CD4-positive, alpha-beta memory T cell (primary cell): ENCODE results near the gene C1orf174. TPM values are rescaled to one million over a fixed set of nuclear protein-coding genes. Genes with fewer than 3 reads are reported as not detected.

ENCODE experiments used
- CTCF ChIA-PET: fragments of 350-600 bp; sonication (Branson Sonifier 250); formaldehyde crosslinking; loops from one replicate; lab custom pipeline; 2021; ENCODE audit warnings: inconsistent platforms; ENCODE audit not compliant: partially characterized antibody; lab: Charles Lee
- POLR2A ChIA-PET: fragments of 350-600 bp; sonication (Branson Sonifier 250); formaldehyde crosslinking; loops from one replicate; lab custom pipeline; 2021; ENCODE audit not compliant: partially characterized antibody; lab: Charles Lee
- DNase-seq, 5 donors: peaks; one replicate each; pipeline versions ENCODE4 v3.0.0 to v3.0.0-alpha.2; 2020 to 2022; ENCODE audit warnings: mixed read lengths in 1 of 5
- H3K27ac ChIP-seq: one replicate; pipeline ENCODE4 v1.7.0; 2013; ENCODE audit warnings: low read depth, low read length
- H3K27me3 ChIP-seq: 2 replicates; pipeline ENCODE4 v1.7.0; 2013; ENCODE audit warnings: mild to moderate bottlenecking, low read length, moderate library complexity; ENCODE audit not compliant: insufficient read depth
- H3K36me3 ChIP-seq: 2 replicates; pipeline ENCODE4 v1.7.0; 2013; ENCODE audit warnings: mild to moderate bottlenecking, low read length, moderate library complexity; ENCODE audit not compliant: insufficient read depth
- H3K4me1 ChIP-seq: 2 replicates; pipeline ENCODE4 v1.7.0; 2013; ENCODE audit warnings: mild to moderate bottlenecking, low read length, moderate library complexity; ENCODE audit not compliant: insufficient read depth
- H3K4me3 ChIP-seq, 2 donors: one replicate each; pipeline ENCODE4 v1.7.0; 2013; ENCODE audit warnings: low read length in 2 of 2, mild to moderate bottlenecking in 1 of 2
- H3K9me3 ChIP-seq, 2 donors: one replicate each; pipeline ENCODE4 v1.7.0; 2013; ENCODE audit warnings: low read length in 2 of 2, control low read depth in 1 of 2; ENCODE audit not compliant: control insufficient read depth in 1 of 2
- H3K27ac Mint-ChIP-seq, 7 donors: one replicate each; pipeline ENCODE4 v1.8.0; 2020 to 2021; ENCODE audit warnings: mixed read lengths in 7 of 7, mild to moderate bottlenecking in 6 of 7, inconsistent platforms in 3 of 7, moderate library complexity in 3 of 7
- H3K27me3 Mint-ChIP-seq, 2 donors: one replicate each; pipeline ENCODE4 v1.8.0; 2020 to 2021; ENCODE audit warnings: mixed read lengths in 2 of 2
- H3K36me3 Mint-ChIP-seq, 2 donors: one replicate each; pipeline ENCODE4 v1.8.0; 2020 to 2021; ENCODE audit warnings: mixed read lengths in 2 of 2, inconsistent platforms in 1 of 2, mild to moderate bottlenecking in 1 of 2
- H3K4me1 Mint-ChIP-seq, 4 donors: one replicate each; pipeline ENCODE4 v1.8.0; 2020 to 2021; ENCODE audit warnings: mixed read lengths in 4 of 4, mild to moderate bottlenecking in 1 of 4
- H3K4me3 Mint-ChIP-seq, 8 donors: one replicate each; pipeline ENCODE4 v1.8.0; 2020 to 2021; ENCODE audit warnings: mixed read lengths in 8 of 8, mild to moderate bottlenecking in 7 of 8, moderate library complexity in 6 of 8, inconsistent platforms in 3 of 8
- H3K9me3 Mint-ChIP-seq, 8 donors: one replicate each; pipeline ENCODE4 v1.8.0; 2020 to 2021; ENCODE audit warnings: mixed read lengths in 8 of 8, mild to moderate bottlenecking in 5 of 8, inconsistent platforms in 3 of 8, moderate library complexity in 1 of 8
- intact Hi-C: fragments of 100-400 bp; cut with micrococcal nuclease; formaldehyde crosslinking; loops from one replicate; pipeline ENCODE4 v1.15.1; 2023
- polyA plus RNA-seq, 2 donors: library from polyadenylated mRNA; unstranded; fragments of 300-500 nt; fragmentation: Illumina TruSeq; gene quantifications; one replicate each; pipeline ENCODE4 v1.2.3, GENCODE V29; 2021
- total RNA-seq, 2 experiments: library from RNA; stranded (reverse); gene quantifications; one replicate each; pipeline ENCODE4 v1.2.3, GENCODE V29; 2021

Gene C1orf174
- total and polyA plus RNA-seq, 4 experiments from 2014 or later: 21.8 to 36.0 (median 34.3) TPM

GRCh38 chr1:3943123-3943431 is 43.0 kb upstream of the C1orf174 start:
- intact Hi-C loops: no loop called here
- H3K4me3 Mint-ChIP-seq: no peak overlapping the region
- Histone ChIP-seq H3K4me1 (no peaks in the 10 kb centered on the region), H3K9me3 (no peaks in the 10 kb centered on the region), H3K27ac (no peak overlapping the region), H3K27me3 (no peaks in the 10 kb centered on the region), H3K4me3 (no peak overlapping the region), H3K36me3 (no peaks in the 10 kb centered on the region)
- POLR2A ChIA-PET: no interaction called here
- no peaks in the 10 kb centered on the region for H3K36me3 Mint-ChIP-seq
- peaks cover 0 to 6% (median 4%) of the 10 kb centered on the region in 8 donors for H3K9me3 Mint-ChIP-seq
- H3K27me3 Mint-ChIP-seq: peaks cover 17 to 26% of the 10 kb centered on the region in 2 donors
- CTCF ChIA-PET: no interaction called here
- no peaks in the 10 kb centered on the region for H3K4me1 Mint-ChIP-seq
- no peak overlapping the region for H3K27ac Mint-ChIP-seq
- DNase-seq: no peak

- peaks cover 20 to 25% of the 10 kb centered on the region in 2 donors for H3K27me3 Mint-ChIP-seq
Observed at GRCh38 chr1:3942416-3943122, 42.5 kb upstream of the C1orf174 start.

GRCh38 chr1:3940754-3941345 is 40.8 kb upstream of the C1orf174 start:
- Mint-ChIP-seq H3K36me3 (no peaks in the 10 kb centered on the region), H3K9me3 (peaks cover 3 to 25% (median 13%) of the 10 kb centered on the region in 8 donors), H3K27ac (no peak overlapping the region), H3K4me1 (no peaks in the 10 kb centered on the region), H3K27me3 (peaks cover 17% of the 10 kb centered on the region in 2 donors), H3K4me3 (no peak overlapping the region)
- Histone ChIP-seq H3K4me1 (no peaks in the 10 kb centered on the region), H3K27ac (no peak overlapping the region), H3K27me3 (no peaks in the 10 kb centered on the region), H3K9me3 (no peaks in the 10 kb centered on the region), H3K36me3 (no peaks in the 10 kb centered on the region), H3K4me3 (no peak overlapping the region)
- POLR2A ChIA-PET: no interaction called here
- intact Hi-C loops: no loop called here
- DNase-seq: no peak
- CTCF ChIA-PET: no interaction called here

More at GRCh38 chr1:3942416-3943122, 42.5 kb upstream of the C1orf174 start:
- Histone ChIP-seq H3K9me3 (no peaks in the 10 kb centered on the region), H3K27me3 (no peaks in the 10 kb centered on the region), H3K27ac (no peak overlapping the region), H3K4me3 (no peak overlapping the region), H3K36me3 (no peaks in the 10 kb centered on the region), H3K4me1 (no peaks in the 10 kb centered on the region)
- intact Hi-C loops: no loop called here
- no peak for DNase-seq
- Mint-ChIP-seq H3K9me3 (peaks cover 0 to 11% (median 6%) of the 10 kb centered on the region in 8 donors), H3K4me3 (no peak overlapping the region), H3K4me1 (no peaks in the 10 kb centered on the region), H3K27ac (no peak overlapping the region), H3K36me3 (no peaks in the 10 kb centered on the region)
- CTCF ChIA-PET: no interaction called here
- POLR2A ChIA-PET: no interaction called here

- Histone ChIP-seq H3K4me3 (no peak overlapping the region), H3K36me3 (no peaks in the 10 kb centered on the region), H3K27me3 (no peaks in the 10 kb centered on the region), H3K4me1 (no peaks in the 10 kb centered on the region), H3K27ac (no peak overlapping the region), H3K9me3 (no peaks in the 10 kb centered on the region)
- POLR2A ChIA-PET: no interaction called here
- Mint-ChIP-seq H3K9me3 (peaks cover 3 to 25% (median 13%) of the 10 kb centered on the region in 8 donors), H3K27me3 (peaks cover 13 to 15% of the 10 kb centered on the region in 2 donors), H3K36me3 (no peaks in the 10 kb centered on the region), H3K4me1 (no peaks in the 10 kb centered on the region), H3K4me3 (no peak overlapping the region), H3K27ac (no peak overlapping the region)
- DNase-seq: no peak
- CTCF ChIA-PET: no interaction called here
- intact Hi-C loops: no loop called here
Observed at GRCh38 chr1:3940081-3940753, 40.1 kb upstream of the C1orf174 start.

DNA sequence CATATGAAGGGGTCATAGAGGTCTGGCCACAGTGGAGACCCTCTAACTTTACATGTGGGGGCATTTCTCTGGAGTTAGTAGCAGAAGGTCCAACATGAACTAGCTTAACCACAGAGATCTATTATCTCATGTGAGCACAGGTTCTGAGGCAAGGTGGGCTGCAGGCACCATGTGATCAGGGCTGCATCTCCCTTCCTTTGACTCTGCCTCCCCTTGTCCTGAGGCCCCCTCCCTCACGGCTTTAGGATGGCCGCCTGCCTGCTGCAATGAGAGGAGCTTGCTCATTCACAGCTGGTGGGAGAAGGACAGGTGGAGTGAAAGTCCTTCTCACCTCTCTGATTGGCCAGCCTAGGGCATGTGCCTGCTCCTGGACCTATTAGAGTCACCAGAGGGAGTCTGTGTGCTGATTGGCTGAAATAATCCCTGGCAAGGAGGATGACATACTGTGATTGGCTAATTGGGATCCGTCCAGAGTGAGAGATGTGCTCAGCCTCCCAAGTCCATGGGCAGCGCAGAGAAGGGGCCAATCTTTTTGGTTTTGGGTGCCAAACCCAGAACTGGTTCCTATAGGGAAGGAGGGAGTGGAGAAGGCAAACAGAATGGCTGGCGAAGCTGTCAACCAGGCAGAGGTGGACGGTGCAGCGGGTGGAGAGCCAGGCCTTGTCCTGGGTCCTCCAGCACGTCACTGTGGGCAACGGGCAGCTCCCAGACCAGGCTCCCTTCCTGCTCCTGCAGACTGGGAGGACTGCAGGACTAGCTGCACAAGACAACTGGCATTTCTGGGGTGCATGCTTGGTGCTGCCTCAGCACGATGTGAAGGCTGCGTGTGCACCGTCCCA is 39.4 kb upstream of the C1orf174 start:
- intact Hi-C loops: no loop called here
- CTCF ChIA-PET: no interaction called here
- peaks cover 15 to 17% of the 10 kb centered on the region in 2 donors for H3K27me3 Mint-ChIP-seq

GRCh38 chr1:3932156-3932919 is 32.3 kb upstream of the C1orf174 start:
- intact Hi-C loops: no loop called here
- Mint-ChIP-seq H3K4me3 (no peak overlapping the region), H3K27ac (no peak overlapping the region), H3K9me3 (peaks cover 0 to 12% (median 6%) of the 10 kb centered on the region in 8 donors), H3K36me3 (no peaks in the 10 kb centered on the region), H3K27me3 (peaks cover 10 to 13% of the 10 kb centered on the region in 2 donors), H3K4me1 (peaks cover 0 to 8% (median 3%) of the 10 kb centered on the region in 4 donors)
- no peak for DNase-seq
- H3K9me3 ChIP-seq: no peaks in the 10 kb centered on the region
- ChIA-PET CTCF (no interaction called here), POLR2A (interaction anchor here (0.6 kb wide), 1 partner anchor 161 kb away, joined by 3 read pairs; no protein-coding TSS in a partner anchor)
- H3K36me3 ChIP-seq: no peaks in the 10 kb centered on the region
- no peak overlapping the region for H3K4me3 ChIP-seq
- no peaks in the 10 kb centered on the region for H3K4me1 ChIP-seq
- no peak overlapping the region for H3K27ac ChIP-seq
- H3K27me3 ChIP-seq: no peaks in the 10 kb centered on the region

More for the DNA sequence above, 39.4 kb upstream of the C1orf174 start:
- no peaks in the 10 kb centered on the region for H3K27me3 ChIP-seq
- H3K36me3 Mint-ChIP-seq: no peaks in the 10 kb centered on the region
- H3K9me3 ChIP-seq: no peaks in the 10 kb centered on the region
- H3K4me1 Mint-ChIP-seq: no peaks in the 10 kb centered on the region
- no peaks in the 10 kb centered on the region for H3K4me1 ChIP-seq
- DNase-seq: no peak
- H3K9me3 Mint-ChIP-seq: peaks cover 3 to 25% (median 13%) of the 10 kb centered on the region in 8 donors
- no peak overlapping the region for H3K4me3 Mint-ChIP-seq
- H3K27ac Mint-ChIP-seq: no peak overlapping the region
- H3K27ac ChIP-seq: no peak overlapping the region
- no peaks in the 10 kb centered on the region for H3K36me3 ChIP-seq
- POLR2A ChIA-PET: no interaction called here
- H3K4me3 ChIP-seq: no peak overlapping the region
